K562 (cell line): ENCODE data around the gene AKNAD1. TPM values are rescaled to one million over a fixed set of nuclear protein-coding genes. Genes with fewer than 3 reads are reported as not detected.

Experiments
- ATAC-seq: fragments of 200-7000 bp; cut with Tn5 transposase; 3 replicates; pipeline ENCODE4 v1.9.1; 2020; ENCODE audit warnings: moderate library complexity
- BruUV-seq: library from RNA; stranded (reverse); fragments of 400-500 nt; replicated peaks from 2 replicates; lab custom pipeline; 2021; lab: Mats Ljungman, UMichigan
- CTCF ChIA-PET: fragments of 300-600 bp; formaldehyde crosslinking; extraction: SDS; loops from one replicate; lab custom pipeline; 2021; ENCODE audit warnings: low intra/inter-chr PET ratio; lab: Yijun Ruan, JAX
- POLR2A ChIA-PET: fragments of 300-600, 350-650 bp; sonication (Branson Sonifier 250); formaldehyde crosslinking; extraction: SDS; loops from one replicate; lab custom pipeline; 2021; ENCODE audit warnings: antibody characterized with exemption, inconsistent platforms; lab: Yijun Ruan, JAX
- DNase-seq, 4 experiments: peaks; one replicate each; pipeline versions ENCODE4 v3.0.0 to v3.0.0-alpha.2; 2011 to 2018; ENCODE audit warnings: low spot score in 3 of 4, mixed read lengths in 3 of 4; ENCODE audit errors: extremely low read depth in 1 of 4
- FAIRE-seq: peaks from 2 replicates; lab custom pipeline; 2011; peaks lifted over from hg19 to GRCh38; lab: Jason Lieb, UNC
- H2AFZ ChIP-seq: 2 replicates; pipeline ENCODE4 v1.6.0; 2011; ENCODE audit warnings: low read depth, low read length, control low read depth, inconsistent platforms
- H3K27ac ChIP-seq: fragments of 200-600 bp; 3 replicates; pipeline ENCODE4 v1.8.0; 2011; ENCODE audit warnings: low read depth, mild to moderate bottlenecking, control low read depth, inconsistent platforms, low read length, moderate library complexity, mixed read lengths; ENCODE audit errors: extremely low read depth
- H3K27me3 ChIP-seq, 2 experiments: fragments of 300-600 bp in 1 of 2; 2 replicates in 1 of 2; 3 replicates in 1 of 2; pipeline versions ENCODE4 v1.6.0 to v1.8.0; 2011; ENCODE audit warnings: inconsistent platforms in 2 of 2, low read length in 2 of 2, mild to moderate bottlenecking in 1 of 2, mixed read lengths in 1 of 2, moderate library complexity in 1 of 2; ENCODE audit not compliant: control insufficient read depth in 2 of 2, insufficient read depth in 2 of 2
- H3K36me3 ChIP-seq: fragments of 300-600 bp; 3 replicates; pipeline ENCODE4 v1.8.0; 2011; ENCODE audit warnings: mild to moderate bottlenecking, low read length, inconsistent platforms; ENCODE audit not compliant: control insufficient read depth, insufficient read depth
- H3K4me1 ChIP-seq, 2 experiments: fragments of 200-600 bp in 1 of 2; replicated peaks in 1 of 2; 2 replicates in 1 of 2; 3 replicates in 1 of 2; pipeline versions ENCODE4 v1.5.1 to v1.8.0; 2011; ENCODE audit warnings: inconsistent platforms in 2 of 2, low read length in 2 of 2, mild to moderate bottlenecking in 1 of 2, mixed read lengths in 1 of 2, moderate library complexity in 1 of 2; ENCODE audit not compliant: control insufficient read depth in 2 of 2, insufficient read depth in 2 of 2
- H3K4me2 ChIP-seq: 2 replicates; pipeline ENCODE4 v1.6.1; 2011; ENCODE audit warnings: low read length, control low read depth, inconsistent platforms, mixed read lengths; ENCODE audit not compliant: insufficient read depth
- H3K4me3 ChIP-seq: fragments of 200-600 bp; sonication (generic), shearing (Covaris generic); 2 replicates; pipeline ENCODE4 v1.5.1; 2016; ENCODE audit warnings: control low read depth, inconsistent platforms
- H3K79me2 ChIP-seq: fragments of 200-600 bp; 3 replicates; pipeline ENCODE4 v1.8.0; 2011; ENCODE audit warnings: low read length, inconsistent platforms; ENCODE audit not compliant: control insufficient read depth, insufficient read depth
- H3K9ac ChIP-seq, 2 experiments: 2 replicates each; pipeline versions ENCODE4 v1.6.0 to v1.6.1; 2011; ENCODE audit warnings: low read depth in 2 of 2, low read length in 2 of 2, control low read depth in 1 of 2, inconsistent platforms in 1 of 2, mild to moderate bottlenecking in 1 of 2, mixed read lengths in 1 of 2; ENCODE audit not compliant: insufficient read depth in 1 of 2
- H3K9me1 ChIP-seq: one replicate; pipeline ENCODE4 v1.6.0; 2011; ENCODE audit warnings: inconsistent platforms, mild to moderate bottlenecking, low read length, moderate library complexity; ENCODE audit not compliant: control insufficient read depth, insufficient read depth
- H3K9me3 ChIP-seq: replicated peaks from 2 replicates; pipeline ENCODE4 v1.5.1; 2011; ENCODE audit warnings: low read depth, low read length, inconsistent platforms; ENCODE audit not compliant: control insufficient read depth, insufficient read depth
- H4K20me1 ChIP-seq: replicated peaks from 2 replicates; pipeline ENCODE4 v1.6.1; 2011; ENCODE audit warnings: low read length, inconsistent platforms, mixed read lengths; ENCODE audit not compliant: control insufficient read depth, insufficient read depth
- CHD1 ChIP-seq: fragments of 200-600 bp; sonication (generic); IDR thresholded peaks from one replicate; pipeline ENCODE4 v1.6.1; 2012; ENCODE audit warnings: mild to moderate bottlenecking, moderate library complexity, low read length, inconsistent platforms
- DMBX1 ChIP-seq: fragments of 250-450 bp; sonication (Bioruptor Pico); IDR thresholded peaks from 2 replicates; pipeline ENCODE4 v1.8.0; 2022; ENCODE audit warnings: inconsistent platforms, mild to moderate bottlenecking, moderate library complexity, borderline replicate concordance
- E2F1 ChIP-seq: sonication (generic); formaldehyde crosslinking; IDR thresholded peaks from 2 replicates; pipeline ENCODE4 v1.8.1; 2023; ENCODE audit warnings: mild to moderate bottlenecking, missing genetic modification reagents, moderate library complexity
- FOXK1 ChIP-seq: sonication (generic); formaldehyde crosslinking; IDR thresholded peaks from 2 replicates; pipeline ENCODE4 v1.8.0; 2022; ENCODE audit warnings: missing genetic modification reagents, mild to moderate bottlenecking, borderline replicate concordance
- HIVEP1 ChIP-seq: fragments of 250-450 bp; sonication (Bioruptor Pico); IDR thresholded peaks from 2 replicates; pipeline ENCODE4 v1.4.0; 2020; ENCODE audit warnings: mild to moderate bottlenecking
- SIX5 ChIP-seq, 2 experiments: IDR thresholded peaks; 2 replicates each; pipeline ENCODE4 v1.6.1; 2011; ENCODE audit warnings: low read length in 2 of 2, borderline replicate concordance in 1 of 2, low read depth in 1 of 2, mild to moderate bottlenecking in 1 of 2, moderate library complexity in 1 of 2; ENCODE audit not compliant: insufficient read depth in 1 of 2
- TRIM28 ChIP-seq: fragments of 450-650 bp; IDR thresholded peaks from 2 replicates; pipeline ENCODE4 v1.6.1; 2017
- U2AF1 ChIP-seq: fragments of 200-400 bp; formaldehyde crosslinking; optimal IDR thresholded peaks from 2 replicates; pipeline ENCODE3; 2017; ENCODE audit warnings: mild to moderate bottlenecking, low read depth, low read length, moderate library complexity
- ZBTB17 ChIP-seq: fragments of 450-650 bp; formaldehyde crosslinking; IDR thresholded peaks from 2 replicates; pipeline ENCODE4 v1.4.0; 2020; ENCODE audit warnings: mild to moderate bottlenecking
- ZNF318 ChIP-seq, 2 experiments: fragments of 450-650 bp; IDR thresholded peaks; 2 replicates each; pipeline ENCODE4 v1.6.1; 2016; ENCODE audit warnings: mild to moderate bottlenecking in 2 of 2, borderline replicate concordance in 1 of 2, low read depth in 1 of 2, moderate library complexity in 1 of 2
- ZNF507 ChIP-seq: conservative IDR thresholded peaks from 2 replicates; pipeline ENCODE4 v1.6.1; 2017; ENCODE audit warnings: missing genetic modification characterization, missing compliant biosample characterization
- whole genome bisulfite sequencing: fragments of 100-300 bp; shearing (Covaris generic); methylation state at CpG from one replicate; pipeline ENCODE4 v1.1.6; 2016; ENCODE audit warnings: low coverage, mixed read lengths; ENCODE audit not compliant: insufficient coverage; ENCODE audit errors: missing lambda C conversion rate; 5-methylcytosine and 5-hydroxymethylcytosine counted together
- in situ Hi-C: fragments of 300-500 bp; cut with MboI; formaldehyde crosslinking; loops from 4 replicates; pipeline ENCODE4 v1.15.0; 2018; ENCODE audit warnings: inconsistent platforms, mixed read lengths
- intact Hi-C: fragments of 100-400 bp; cut with micrococcal nuclease; formaldehyde crosslinking; loops from 2 replicates; pipeline ENCODE4 v1.14.2; 2022
- polyA plus RNA-seq, 8 experiments: library from polyadenylated mRNA; depleted of rRNA in 4 of 8; stranded (reverse) in 5 of 8; unstranded in 3 of 8; fragments of >200 nt; fragmentation: Nextera tagmentation in 2 of 8; fragmentation: Illumina TruSeq in 1 of 8; extraction: Ambion mirVana in 2 of 8; extraction: Trizol in 1 of 8; gene quantifications; 2 replicates each; pipeline versions ENCODE4 v1.2.1 to v1.2.3, GENCODE V29; 2011 to 2014; ENCODE audit warnings: inconsistent platforms in 1 of 8, missing spikeins in 1 of 8
- total RNA-seq, 7 experiments: library from RNA; depleted of rRNA in 6 of 7; stranded (reverse); fragments of >200 nt in 6 of 7; fragmentation: Illumina TruSeq in 2 of 7; extraction: Trizol in 2 of 7; gene quantifications; 2 replicates each; pipeline versions ENCODE4 v1.2.1 to v1.2.3, GENCODE V29; 2011 to 2021; ENCODE audit warnings: low replicate concordance in 1 of 7

AKNAD1 gene
- total and polyA plus RNA-seq, 9 of the 15 experiments (the other 6 are each of a cell fraction or from before 2014, with no cell fraction given), result 0.13 to 0.30 TPM; not detected in 7

GRCh38 chr1:108877348-108878159 lies 20.7 kb upstream of the AKNAD1 start:
- peak overlapping the region; percentile 83 for H3K4me2 ChIP-seq
- ChIA-PET CTCF (no interaction called here), POLR2A (interaction anchor here (0.6 to 1.3 kb wide), 3 partner anchors 10 to 295 kb away, joined by 3 to 7 read pairs (median 4); no protein-coding TSS in a partner anchor)
- peak overlapping the region; percentile 95 for H2AFZ ChIP-seq
- peak overlapping the region; percentile 92 for H3K4me3 ChIP-seq
- H3K9me3 ChIP-seq, result no peaks in the 10 kb centered on the region
- in situ Hi-C loops, result no loop called here
- WGBS, result 2% methylated on average over 30 of the region's 30 CpGs
- FAIRE-seq (peak; percentile 54), ATAC-seq (peak; percentile 29), DNase-seq (peak in 1 of 4 experiments; percentile 47)
- peak overlapping the region; percentile 77 for H3K27ac ChIP-seq
- no peaks in the 10 kb centered on the region for H3K27me3 ChIP-seq
- peaks cover 9 to 12% of the 10 kb centered on the region in 2 experiments; a peak in 4 of 5 replicates for H3K4me1 ChIP-seq
- peaks cover 32% of the 10 kb centered on the region for H3K79me2 ChIP-seq
- intact Hi-C loops, result loop anchor here (5.0 kb wide), 2 partner anchors 45 to 130 kb away; partner anchors contain the start of gene STXBP3
- TSS peak; percentile 54 for BruUV-seq
- H3K36me3 ChIP-seq, result no peaks in the 10 kb centered on the region
- H3K9ac ChIP-seq, result peak overlapping the region; percentile 74 to 93
- no peaks in the 10 kb centered on the region for H3K9me1 ChIP-seq
- no peaks in the 10 kb centered on the region for H4K20me1 ChIP-seq
- no peak for TF ChIP-seq TRIM28
- no peak for TF ChIP-seq ZBTB17
- TF ChIP-seq SIX5 (IDR thresholded peaks at IDR 0.05; ENCODE audit: borderline replicate concordance in 1 of 2, insufficient read depth in 1 of 2, low read depth in 1 of 2, low read length in 2 of 2), result no peak
- no peak for TF ChIP-seq U2AF1
- TF ChIP-seq ZNF507, result no peak
- TF ChIP-seq ZNF318 (IDR thresholded peaks at IDR 0.05; ENCODE audit: borderline replicate concordance in 1 of 2, low read depth in 1 of 2), result no peak
- TF ChIP-seq CHD1, result peak; percentile 46
- no peak for TF ChIP-seq HIVEP1 (CRISPR knock-in tag)
- 0 out of 2 replicates have a peak, but pooled peaks have one; percentile 21 for TF ChIP-seq E2F1 (CRISPR knock-in tag)
- no peak for TF ChIP-seq FOXK1 (CRISPR knock-in tag)
- TF ChIP-seq DMBX1, result no peak
